Measurements from ENCODE around the gene CCR5AS.

Gene CCR5AS

DNA sequence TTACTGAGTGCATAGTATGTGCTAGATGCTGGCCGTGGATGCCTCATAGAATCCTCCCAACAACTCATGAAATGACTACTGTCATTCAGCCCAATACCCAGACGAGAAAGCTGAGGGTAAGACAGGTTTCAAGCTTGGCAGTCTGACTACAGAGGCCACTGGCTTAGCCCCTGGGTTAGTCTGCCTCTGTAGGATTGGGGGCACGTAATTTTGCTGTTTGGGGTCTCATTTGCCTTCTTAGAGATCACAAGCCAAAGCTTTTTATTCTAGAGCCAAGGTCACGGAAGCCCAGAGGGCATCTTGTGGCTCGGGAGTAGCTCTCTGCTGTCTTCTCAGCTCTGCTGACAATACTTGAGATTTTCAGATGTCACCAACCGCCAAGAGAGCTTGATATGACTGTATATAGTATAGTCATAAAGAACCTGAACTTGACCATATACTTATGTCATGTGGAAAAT lies 37.2 kb downstream of the CCR5AS start:
- Histone ChIP-seq H3K9ac (ENCODE audit: low read depth, low read length) (no peak overlapping the region), H3K4me1 (ENCODE audit: insufficient read depth, low read length) (no peaks in the 10 kb centered on the region), H3K9me3 (ENCODE audit: control insufficient read depth, insufficient read depth, low read length) (no peaks in the 10 kb centered on the region), H3K36me3 (ENCODE audit: insufficient read depth, low read length) (no peaks in the 10 kb centered on the region)

- Histone ChIP-seq H3K9ac (ENCODE audit: low read depth, low read length) (no peak overlapping the region), H3K4me1 (ENCODE audit: insufficient read depth, low read length) (no peaks in the 10 kb centered on the region), H3K36me3 (ENCODE audit: insufficient read depth, low read length) (no peaks in the 10 kb centered on the region), H3K9me3 (ENCODE audit: control insufficient read depth, insufficient read depth, low read length) (no peaks in the 10 kb centered on the region)
Observed at GRCh38 chr3:46369151-46369550, 37.7 kb downstream of the CCR5AS start.

- Histone ChIP-seq H3K36me3 (ENCODE audit: insufficient read depth, low read length) (no peaks in the 10 kb centered on the region), H3K4me1 (ENCODE audit: insufficient read depth, low read length) (no peaks in the 10 kb centered on the region), H3K9me3 (ENCODE audit: control insufficient read depth, insufficient read depth, low read length) (no peaks in the 10 kb centered on the region), H3K9ac (ENCODE audit: low read depth, low read length) (no peak overlapping the region)
Observed at GRCh38 chr3:46368569-46368968, 38.3 kb downstream of the CCR5AS start.

- Histone ChIP-seq H3K9me3 (ENCODE audit: control insufficient read depth, insufficient read depth, low read length) (no peaks in the 10 kb centered on the region), H3K4me1 (ENCODE audit: insufficient read depth, low read length) (no peaks in the 10 kb centered on the region), H3K36me3 (ENCODE audit: insufficient read depth, low read length) (no peaks in the 10 kb centered on the region), H3K9ac (ENCODE audit: low read depth, low read length) (no peak overlapping the region)
Observed at GRCh38 chr3:46367811-46368210, 39.1 kb downstream of the CCR5AS start.

GRCh38 chr3:46365737-46366524 lies 40.9 kb downstream of the CCR5AS start:
- Histone ChIP-seq H3K9me3 (ENCODE audit: control insufficient read depth, insufficient read depth, low read length) (no peaks in the 10 kb centered on the region), H3K36me3 (ENCODE audit: insufficient read depth, low read length) (no peaks in the 10 kb centered on the region), H3K9ac (ENCODE audit: low read depth, low read length) (no peak overlapping the region), H3K4me1 (ENCODE audit: insufficient read depth, low read length) (no peaks in the 10 kb centered on the region)

GRCh38 chr3:46365041-46365440 lies 41.8 kb downstream of the CCR5AS start:
- Histone ChIP-seq H3K36me3 (ENCODE audit: insufficient read depth, low read length) (no peaks in the 10 kb centered on the region), H3K9ac (ENCODE audit: low read depth, low read length) (no peak overlapping the region), H3K4me1 (ENCODE audit: insufficient read depth, low read length) (no peaks in the 10 kb centered on the region), H3K9me3 (ENCODE audit: control insufficient read depth, insufficient read depth, low read length) (no peaks in the 10 kb centered on the region)

DNA sequence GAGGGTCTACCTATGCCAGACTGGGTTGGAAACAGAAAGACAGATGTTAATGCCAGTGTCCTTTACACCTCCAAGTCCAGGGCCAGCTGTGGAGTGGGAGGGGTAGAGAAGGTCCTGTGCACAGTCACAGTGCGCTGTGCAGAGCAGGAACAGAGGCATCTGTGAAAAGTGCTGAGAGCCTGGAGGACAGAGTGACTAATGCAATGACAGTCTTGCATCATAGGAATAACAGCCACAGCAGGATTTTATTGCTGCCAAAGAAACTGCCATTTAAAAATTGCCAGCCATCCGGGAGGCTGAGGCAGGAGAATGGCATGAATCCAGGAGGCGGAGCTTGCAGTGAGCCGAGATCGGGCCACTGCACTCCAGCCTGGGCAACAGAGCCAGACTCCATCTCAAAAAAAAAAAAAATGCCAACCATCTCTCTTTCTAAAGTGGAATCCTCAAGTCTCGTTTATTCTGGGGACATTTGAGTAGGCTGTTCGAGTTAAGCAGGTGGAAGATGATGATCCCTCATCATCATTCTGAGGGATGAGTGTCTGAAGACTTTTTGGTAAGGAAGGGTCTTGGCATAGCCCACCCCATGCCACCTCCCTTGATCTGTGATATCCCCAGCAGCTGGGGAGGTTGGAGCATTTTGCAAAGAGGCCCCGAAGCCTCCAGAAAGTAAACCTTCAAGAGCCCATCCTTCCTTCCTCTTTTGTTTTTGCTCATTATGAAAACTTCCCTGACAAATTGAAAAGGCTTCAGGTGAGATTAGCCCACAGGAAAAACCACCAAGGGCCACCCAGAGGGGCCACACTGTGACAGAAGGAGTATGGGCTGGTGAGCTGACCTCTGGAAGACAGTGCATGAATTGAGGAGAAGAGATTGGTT lies 45.2 kb downstream of the CCR5AS start:
- Histone ChIP-seq H3K4me1 (ENCODE audit: insufficient read depth, low read length) (no peaks in the 10 kb centered on the region), H3K36me3 (ENCODE audit: insufficient read depth, low read length) (no peaks in the 10 kb centered on the region), H3K9me3 (ENCODE audit: control insufficient read depth, insufficient read depth, low read length) (no peaks in the 10 kb centered on the region), H3K9ac (ENCODE audit: low read depth, low read length) (no peak overlapping the region)

DNA sequence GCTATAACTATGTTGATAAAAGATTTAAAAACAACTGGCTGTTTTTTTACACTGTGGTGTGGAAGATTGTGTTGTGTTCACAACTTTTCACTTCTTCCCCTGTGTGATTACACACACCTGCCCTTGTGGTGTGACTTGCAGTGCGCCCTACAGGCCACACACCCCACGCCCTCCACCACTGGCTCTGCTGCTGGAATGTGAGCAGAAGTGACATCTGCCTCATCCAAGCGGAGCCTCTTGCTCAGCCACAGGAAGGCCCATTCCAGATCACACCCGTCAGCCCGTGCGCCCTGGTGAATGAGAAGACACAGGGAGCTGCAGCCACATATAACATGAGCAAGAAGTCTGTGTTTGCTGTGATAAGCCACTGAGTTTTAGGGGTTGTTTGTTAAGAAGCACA lies 46.0 kb downstream of the CCR5AS start:
- H3K4me1 ChIP-seq (ENCODE audit: insufficient read depth, low read length): no peaks in the 10 kb centered on the region
- H3K9ac ChIP-seq (ENCODE audit: low read depth, low read length): no peak overlapping the region
- H3K9me3 ChIP-seq (ENCODE audit: control insufficient read depth, insufficient read depth, low read length): no peaks in the 10 kb centered on the region
- no peaks in the 10 kb centered on the region for H3K36me3 ChIP-seq (ENCODE audit: insufficient read depth, low read length)

GRCh38 chr3:46359733-46360493 lies 47.0 kb downstream of the CCR5AS start:
- no peaks in the 10 kb centered on the region for H3K36me3 ChIP-seq (ENCODE audit: insufficient read depth, low read length)
- H3K9me3 ChIP-seq (ENCODE audit: control insufficient read depth, insufficient read depth, low read length): no peaks in the 10 kb centered on the region
- no peak overlapping the region for H3K9ac ChIP-seq (ENCODE audit: low read depth, low read length)
- no peaks in the 10 kb centered on the region for H3K4me1 ChIP-seq (ENCODE audit: insufficient read depth, low read length)

- Histone ChIP-seq H3K9me3 (ENCODE audit: control insufficient read depth, insufficient read depth, low read length) (no peaks in the 10 kb centered on the region), H3K4me1 (ENCODE audit: insufficient read depth, low read length) (no peaks in the 10 kb centered on the region), H3K36me3 (ENCODE audit: insufficient read depth, low read length) (no peaks in the 10 kb centered on the region), H3K9ac (ENCODE audit: low read depth, low read length) (no peak overlapping the region)
Observed at GRCh38 chr3:46358466-46358865, 48.4 kb downstream of the CCR5AS start.

- Histone ChIP-seq H3K4me1 (ENCODE audit: insufficient read depth, low read length) (no peaks in the 10 kb centered on the region), H3K9me3 (ENCODE audit: control insufficient read depth, insufficient read depth, low read length) (no peaks in the 10 kb centered on the region), H3K9ac (ENCODE audit: low read depth, low read length) (no peak overlapping the region), H3K36me3 (ENCODE audit: insufficient read depth, low read length) (no peaks in the 10 kb centered on the region)
Observed at GRCh38 chr3:46356909-46357308, 50.0 kb downstream of the CCR5AS start.

GRCh38 chr3:46356276-46356675 lies 50.6 kb downstream of the CCR5AS start:
- Histone ChIP-seq H3K9ac (ENCODE audit: low read depth, low read length) (no peak overlapping the region), H3K9me3 (ENCODE audit: control insufficient read depth, insufficient read depth, low read length) (no peaks in the 10 kb centered on the region), H3K4me1 (ENCODE audit: insufficient read depth, low read length) (no peaks in the 10 kb centered on the region), H3K36me3 (ENCODE audit: insufficient read depth, low read length) (no peaks in the 10 kb centered on the region)

GRCh38 chr3:46354984-46355383 lies 51.9 kb downstream of the CCR5AS start:
- no peaks in the 10 kb centered on the region for H3K4me1 ChIP-seq (ENCODE audit: insufficient read depth, low read length)
- H3K9ac ChIP-seq (ENCODE audit: low read depth, low read length): no peak overlapping the region
- H3K9me3 ChIP-seq (ENCODE audit: control insufficient read depth, insufficient read depth, low read length): no peaks in the 10 kb centered on the region
- H3K36me3 ChIP-seq (ENCODE audit: insufficient read depth, low read length): no peaks in the 10 kb centered on the region

DNA sequence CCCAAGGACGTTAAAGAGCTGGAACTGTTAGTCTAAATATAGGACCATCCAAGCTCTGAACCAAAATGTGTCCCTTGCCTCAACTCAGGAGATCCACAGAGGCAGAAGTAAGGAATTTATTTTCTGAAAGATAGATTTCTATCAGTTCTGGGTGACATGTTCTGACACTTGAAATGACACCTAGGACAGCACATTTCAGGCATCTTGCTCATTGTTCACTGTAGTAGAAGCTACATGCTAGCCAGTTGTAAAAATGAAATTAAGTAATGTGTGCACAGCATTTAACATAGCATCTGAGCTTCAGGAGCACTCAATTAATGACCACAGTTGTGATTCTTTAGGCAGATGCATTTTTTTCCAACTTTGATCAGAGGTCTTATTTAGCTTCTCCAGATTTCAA lies 52.4 kb downstream of the CCR5AS start:
- H3K36me3 ChIP-seq (ENCODE audit: insufficient read depth, low read length): no peaks in the 10 kb centered on the region
- H3K4me1 ChIP-seq (ENCODE audit: insufficient read depth, low read length): no peaks in the 10 kb centered on the region
- no peak overlapping the region for H3K9ac ChIP-seq (ENCODE audit: low read depth, low read length)
- no peaks in the 10 kb centered on the region for H3K9me3 ChIP-seq (ENCODE audit: control insufficient read depth, insufficient read depth, low read length)
